HG03521 (cell line): ENCODE results near the gene COQ5.

ENCODE experiments used
- ATAC-seq: cut with Tn5 transposase; IDR thresholded peaks from one replicate; pipeline ENCODE4 v1.9.1; 2021; ENCODE audit warnings: mild to moderate bottlenecking, moderate library complexity; ENCODE audit not compliant: unreplicated experiment

Gene COQ5

DNA sequence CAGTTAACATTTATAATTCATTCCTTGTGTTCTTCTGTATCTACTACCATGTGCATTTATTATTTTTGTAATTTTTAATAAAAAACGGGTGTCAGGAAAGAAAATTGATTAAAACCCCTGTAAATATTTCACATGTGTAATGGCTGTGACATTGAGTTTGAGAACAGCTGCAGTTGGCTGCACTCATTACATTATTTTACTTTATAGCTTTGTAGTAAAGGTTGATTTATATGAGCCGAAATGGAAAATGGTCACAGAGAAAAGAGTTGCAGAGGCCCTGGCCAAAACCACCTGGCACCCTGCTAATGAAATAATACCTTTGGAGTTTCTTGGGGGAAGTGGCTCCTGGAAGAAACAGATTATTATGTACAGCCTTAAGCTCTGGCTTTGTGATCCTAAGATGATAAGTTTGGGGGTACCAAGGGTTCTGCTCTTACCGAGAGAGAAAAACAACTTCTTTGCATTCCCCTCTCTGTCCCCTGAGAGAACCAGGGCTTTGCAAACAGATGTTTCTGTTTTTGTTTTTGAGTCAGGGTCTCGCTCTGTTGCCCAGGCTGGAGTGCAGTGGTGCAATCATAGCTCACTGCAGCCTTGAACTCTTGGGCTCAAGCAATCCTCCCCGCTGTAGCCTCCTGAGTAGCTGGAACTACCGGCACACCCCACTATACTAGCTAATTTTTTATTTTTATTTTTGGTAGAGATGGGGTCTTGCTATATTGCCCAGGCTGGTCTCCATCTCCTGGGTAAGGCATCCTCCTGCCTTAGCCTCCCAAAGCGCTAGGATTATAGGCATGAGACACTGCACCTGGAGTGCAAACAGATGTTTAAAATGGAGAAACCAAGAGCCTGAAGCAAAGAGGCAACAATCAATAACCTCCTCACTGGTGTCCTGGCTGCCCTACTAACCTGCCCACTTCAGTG is 42.7 kb downstream of the COQ5 start:
- ATAC-seq: no peak

- no peak for ATAC-seq
These were observed 45.3 kb downstream of the COQ5 start for GRCh38 chr12:120483621-120484020.

DNA sequence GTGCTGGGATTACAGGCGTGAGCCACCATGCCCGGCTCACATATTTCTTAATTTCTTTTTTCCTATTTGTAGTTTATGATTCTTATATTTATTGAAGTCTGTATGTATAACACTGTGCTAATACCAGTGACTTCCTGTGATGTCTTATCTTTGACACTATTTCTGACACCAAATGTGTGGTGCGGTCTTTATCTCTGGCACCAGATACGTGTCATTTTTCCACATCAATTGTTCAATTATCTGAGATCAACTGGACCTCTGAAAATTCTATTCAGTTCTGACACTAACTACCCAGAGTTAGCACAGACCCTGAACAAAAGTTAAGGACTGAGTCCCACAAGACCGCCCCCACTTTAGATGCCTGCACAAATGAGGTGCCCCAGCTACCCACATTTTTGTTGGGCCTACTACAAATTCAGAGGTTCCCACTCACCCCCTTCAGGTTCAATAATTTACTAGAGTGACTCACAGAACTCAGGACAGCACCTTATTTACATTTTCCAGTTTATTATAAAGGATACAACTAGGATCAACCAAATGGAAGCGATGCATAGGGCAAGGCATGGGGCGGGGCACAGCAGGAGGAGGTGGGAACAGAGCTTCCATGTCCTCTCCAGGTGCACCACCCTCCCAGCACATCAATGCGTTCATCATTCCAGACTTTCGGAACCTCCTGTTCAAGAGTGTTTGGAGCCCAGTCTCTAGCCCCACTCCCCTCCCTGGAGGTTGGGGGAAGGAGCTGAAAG is 47.8 kb downstream of the COQ5 start:
- no peak for ATAC-seq

DNA sequence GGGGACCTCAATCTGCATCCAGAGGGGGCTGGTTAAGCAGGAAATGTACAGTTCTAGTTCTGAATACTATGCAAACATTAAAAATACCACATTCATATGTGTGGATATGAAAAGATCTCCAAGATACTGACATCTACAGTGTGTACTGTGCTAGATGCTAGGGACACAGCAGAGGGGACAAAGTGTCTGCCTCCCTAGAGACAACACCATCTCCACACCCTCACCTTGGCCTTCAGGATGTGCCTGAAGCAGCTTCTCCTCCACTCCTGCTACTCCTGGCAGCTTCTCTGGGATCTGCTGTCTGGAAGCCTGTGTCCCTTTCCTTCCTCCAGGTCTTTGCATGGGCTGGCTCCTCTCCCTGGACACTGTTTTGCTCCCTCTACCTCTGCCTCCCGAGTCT is 48.7 kb downstream of the COQ5 start:
- no peak for ATAC-seq

DNA sequence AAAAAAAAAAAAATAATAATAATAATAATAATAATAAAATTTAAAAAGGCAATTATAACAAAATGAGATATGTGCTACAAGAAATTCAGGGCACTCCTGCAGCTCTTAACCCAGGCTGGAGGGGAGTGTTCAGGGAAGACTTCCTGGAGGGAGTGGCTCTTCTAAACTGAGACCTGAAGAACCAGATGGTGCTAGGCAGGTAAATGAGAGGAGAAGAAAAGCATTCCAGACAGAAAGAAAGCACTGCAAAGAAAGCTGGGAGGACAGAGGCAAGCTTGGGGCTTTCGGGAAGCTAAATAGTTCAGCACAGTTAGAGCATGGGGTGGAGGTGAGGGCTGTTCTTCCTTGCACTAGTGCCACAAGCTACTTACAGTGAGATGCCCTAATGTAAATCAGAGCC is 49.5 kb downstream of the COQ5 start:
- ATAC-seq: no peak

DNA sequence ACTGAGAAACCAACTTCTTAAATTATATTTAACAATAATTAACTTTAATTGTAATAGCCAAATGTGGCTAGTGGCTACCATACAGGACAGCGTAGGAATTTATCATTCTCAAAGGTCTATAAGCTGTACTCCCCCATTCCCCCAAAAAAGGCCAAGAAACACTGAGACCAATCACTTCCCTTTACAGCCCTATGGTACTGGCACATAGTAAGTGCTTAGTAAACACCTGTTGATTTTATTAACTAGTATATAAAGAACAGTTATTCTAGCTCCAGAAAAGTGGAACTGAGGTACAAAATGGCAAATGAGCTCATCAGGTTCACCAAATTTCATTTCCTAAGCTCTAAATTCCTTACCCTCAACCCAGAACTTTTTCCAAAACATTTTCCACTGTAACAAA is 53.3 kb downstream of the COQ5 start:
- ATAC-seq: no peak

GRCh38 chr12:120474616-120474960 is 54.4 kb downstream of the COQ5 start:
- ATAC-seq: no peak

GRCh38 chr12:120473807-120474615 is 54.9 kb downstream of the COQ5 start:
- ATAC-seq: no peak

- ATAC-seq: no peak
These were observed 56.4 kb downstream of the COQ5 start for GRCh38 chr12:120472521-120472920.

- ATAC-seq: peak; percentile 14
These were observed 58.7 kb downstream of the COQ5 start for GRCh38 chr12:120470150-120470784.

GRCh38 chr12:120469450-120470149 is 59.4 kb downstream of the COQ5 start, which contains the start of gene SRSF9:
TSS of gene SRSF9 (minus strand) at chr12:120469748. CDS start at chr12:120469609, 139 bp downstream.
- ATAC-seq: peak; percentile 78

- peak; percentile 21 for ATAC-seq
These were observed 60.0 kb downstream of the COQ5 start for GRCh38 chr12:120468821-120469449.

DNA sequence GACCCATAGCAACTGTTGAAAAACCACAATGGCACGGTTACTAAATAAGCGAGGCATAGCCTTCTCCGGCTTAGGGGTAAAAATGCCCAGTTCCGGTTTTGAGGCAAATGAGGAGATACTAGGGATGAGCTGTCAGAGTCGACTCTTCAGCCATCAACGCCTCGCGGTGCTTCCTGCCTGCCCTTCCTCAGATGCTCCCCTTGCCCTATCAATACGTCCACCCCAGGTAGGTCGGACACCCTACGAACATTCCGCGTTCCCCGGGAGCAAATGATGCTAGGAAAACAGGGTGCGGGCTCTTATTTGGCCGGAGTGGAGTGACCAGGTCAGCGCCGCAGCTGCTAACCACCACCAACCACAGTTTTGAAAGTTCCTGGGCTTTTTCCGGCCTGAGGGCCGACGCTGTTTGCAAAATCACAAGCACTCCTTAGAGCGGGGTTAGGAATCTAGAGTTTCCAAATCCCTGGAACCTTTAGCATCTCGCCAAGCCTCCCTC is 60.6 kb downstream of the COQ5 start:
- no peak for ATAC-seq

DNA sequence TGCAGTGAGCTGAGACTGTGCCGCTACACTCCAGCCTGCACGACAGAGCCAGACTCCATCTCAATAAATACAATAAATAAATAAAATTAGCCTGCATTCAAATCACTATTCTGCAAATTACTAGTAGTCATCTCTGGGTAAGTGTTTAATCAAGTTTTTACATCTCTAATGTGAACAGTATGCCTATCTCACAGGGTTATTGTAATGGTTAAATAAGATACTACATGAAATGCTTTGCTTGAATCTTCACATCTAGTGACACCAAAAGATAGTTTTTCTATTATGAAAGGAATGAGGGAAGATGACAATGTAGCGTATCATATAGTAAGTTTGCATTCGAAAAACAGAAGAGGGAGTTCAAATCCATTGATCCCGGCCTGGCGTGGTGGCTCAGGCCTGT is 61.5 kb downstream of the COQ5 start:
- no peak for ATAC-seq

GRCh38 chr12:120466560-120467315 is 62.2 kb downstream of the COQ5 start:
- ATAC-seq: no peak

DNA sequence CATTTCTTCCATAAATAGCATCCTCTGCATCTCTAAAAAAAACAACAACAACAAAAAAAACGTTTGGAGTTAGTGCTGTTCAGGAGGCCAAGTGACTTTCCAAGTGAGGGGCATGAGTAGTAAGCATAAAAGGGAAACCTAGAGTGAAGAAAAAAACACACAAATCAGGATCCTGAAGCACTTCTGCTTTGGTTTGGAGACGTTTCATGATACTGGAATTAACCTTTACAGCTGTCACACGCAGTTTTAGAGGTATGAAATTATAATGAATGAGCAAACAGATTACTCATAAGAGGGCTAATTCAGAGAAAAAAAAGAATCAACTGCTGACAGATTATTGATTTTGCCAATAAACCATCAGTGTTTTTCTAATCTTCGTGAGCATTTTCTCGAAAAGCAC is 63.2 kb downstream of the COQ5 start:
- no peak for ATAC-seq

GRCh38 chr12:120463712-120464111 is 65.2 kb downstream of the COQ5 start:
- no peak for ATAC-seq

DNA sequence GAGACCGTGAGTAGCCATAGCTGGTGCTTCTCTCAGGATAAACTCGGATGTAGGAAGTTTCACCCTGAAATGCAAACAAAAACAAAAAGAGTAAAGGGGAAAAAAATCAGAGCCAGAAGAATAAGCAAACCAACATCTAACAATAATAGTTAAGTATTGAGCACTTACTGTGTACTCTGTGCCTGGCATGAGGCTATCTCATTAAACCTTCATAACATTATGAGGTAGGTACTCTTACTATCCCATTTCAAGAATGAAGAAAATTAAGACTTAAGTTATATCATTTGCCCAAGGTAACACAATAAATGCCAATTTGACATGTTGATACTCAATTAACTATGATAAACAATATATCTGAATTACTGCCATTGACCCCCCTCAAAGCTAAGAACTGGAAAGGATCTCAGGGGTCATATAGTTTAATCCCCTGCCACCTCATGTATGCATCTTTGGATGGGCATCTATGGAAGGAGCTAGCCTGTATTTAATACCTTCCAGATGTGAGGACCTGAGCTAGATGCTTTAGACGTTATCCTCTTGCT is 66.8 kb downstream of the COQ5 start:
- no peak for ATAC-seq

GRCh38 chr12:120460157-120460556 is 68.8 kb downstream of the COQ5 start:
- ATAC-seq: no peak
